Jurkat, Clone E6-1 (cell line): Measurements from ENCODE around the gene FBXO5.
A peak's percentile ranks its signal among the peaks of the same experiment; 100 is the strongest.
"Not testable (repeated sequence)": the region's sequence is repeated elsewhere in the genome, so short reads cannot be mapped to it uniquely, and the experiment has no call there.

Experiments
- DNase-seq: peaks from one replicate; pipeline ENCODE4 v3.0.0-alpha.2; 2011; ENCODE audit warnings: low read depth, low spot score
- H3K4me3 ChIP-seq: 2 replicates; pipeline ENCODE4 v1.5.1; 2011; ENCODE audit warnings: mild to moderate bottlenecking, low read length, control low read depth, moderate library complexity

The FBXO5 gene

DNA sequence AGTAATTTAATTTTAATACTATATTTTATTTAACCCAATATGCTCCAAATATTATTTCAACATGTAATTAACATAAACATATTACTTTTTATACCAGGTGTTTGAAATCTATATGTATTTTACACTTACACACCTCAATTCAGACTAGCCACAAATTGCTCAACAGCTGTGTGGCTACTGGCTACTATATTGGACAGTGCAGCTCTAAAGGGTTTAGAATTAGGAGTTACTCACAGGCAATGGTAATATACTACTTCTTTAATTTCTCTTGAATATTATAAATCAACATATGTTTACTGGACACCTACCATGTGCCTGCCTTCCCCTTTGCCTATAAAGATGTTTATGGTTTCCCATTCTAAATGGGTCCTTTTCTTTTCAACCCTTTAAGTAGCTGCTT, 17.4 kb upstream of the FBXO5 start:
- DNase-seq = no peak
- no peak overlapping the region for H3K4me3 ChIP-seq

DNA sequence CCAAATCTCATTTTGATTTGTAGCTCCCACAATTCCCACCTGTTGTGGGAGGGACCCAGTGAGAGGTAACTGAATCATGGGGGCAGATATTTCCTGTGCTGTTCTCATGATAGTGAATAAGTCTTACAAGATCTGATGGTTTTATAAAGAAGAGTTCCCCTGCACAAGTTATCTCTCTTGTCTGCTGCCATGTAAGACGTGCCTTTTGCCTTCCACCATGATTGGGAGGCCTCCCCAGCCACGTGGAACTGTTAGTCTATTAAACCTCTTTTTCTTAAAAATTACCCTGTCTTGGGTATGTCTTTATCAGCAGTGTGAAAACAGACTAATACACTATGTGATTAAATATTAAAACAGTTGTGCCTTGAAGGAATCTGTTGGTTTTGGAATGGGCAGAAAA, 16.7 kb upstream of the FBXO5 start:
- DNase-seq, H3K4me3 ChIP-seq: not testable (repeated sequence)

DNA sequence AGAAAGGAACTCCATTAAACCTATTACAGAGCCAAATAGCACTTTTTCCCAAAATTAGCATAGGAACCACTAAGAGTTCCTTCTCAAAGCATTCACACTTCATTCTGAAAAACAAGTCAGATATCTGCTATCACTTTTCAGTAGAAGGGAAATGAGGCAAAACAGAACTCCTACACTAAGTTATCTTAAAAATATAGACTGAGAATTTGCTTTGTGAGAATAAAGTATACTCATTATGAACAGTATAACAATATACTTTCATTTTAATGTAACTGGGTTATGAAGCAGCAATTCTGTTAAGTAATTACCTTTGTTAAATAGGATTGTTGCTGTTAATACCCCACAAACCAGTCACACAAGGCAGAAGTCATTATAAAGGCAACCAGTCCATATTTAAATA, 11.0 kb upstream of the FBXO5 start:
- H3K4me3 ChIP-seq = no peak overlapping the region
- no peak for DNase-seq

DNA sequence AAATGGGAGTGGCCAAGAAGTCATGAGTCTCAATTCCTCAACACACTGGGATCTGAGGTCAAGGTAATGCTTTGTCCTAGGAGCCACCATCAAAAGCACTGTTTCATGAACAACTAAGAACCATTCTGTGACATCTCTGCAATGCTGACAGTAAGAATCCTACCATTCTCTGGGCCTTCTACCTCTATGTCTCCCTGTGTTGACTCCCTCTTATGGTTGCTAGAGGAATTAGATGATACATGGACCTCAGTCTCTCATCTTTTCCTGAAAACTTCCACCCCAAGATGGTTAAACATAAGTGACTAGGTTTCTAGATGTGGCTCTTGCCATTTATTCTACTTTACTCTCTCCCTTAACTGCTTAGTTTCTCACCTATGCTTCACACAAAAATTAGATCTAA, 10.6 kb upstream of the FBXO5 start:
- DNase-seq = no peak

DNA sequence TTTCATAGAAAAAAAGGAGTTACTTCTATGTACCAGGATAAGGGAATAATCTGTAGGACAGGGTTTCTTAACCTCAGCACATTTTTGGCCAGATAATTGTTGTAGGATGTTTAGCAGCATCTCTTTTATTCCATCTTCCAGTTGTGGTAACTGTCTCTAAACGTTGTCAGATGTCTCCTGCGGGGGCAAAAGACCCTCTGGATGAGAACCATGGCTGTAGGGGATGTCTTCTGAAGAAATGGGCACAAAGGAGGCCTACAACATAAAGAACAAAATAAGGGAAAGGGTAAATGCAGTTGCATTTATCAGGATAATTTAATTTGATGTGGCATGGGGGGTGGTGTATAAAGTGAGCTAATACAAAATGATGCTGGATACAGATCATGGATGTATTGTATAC, 4.1 kb upstream of the FBXO5 start:
- DNase-seq = no peak
- H3K4me3 ChIP-seq = no peak overlapping the region

More for the DNA sequence above, 10.6 kb upstream of the FBXO5 start:
- no peak overlapping the region for H3K4me3 ChIP-seq

DNA sequence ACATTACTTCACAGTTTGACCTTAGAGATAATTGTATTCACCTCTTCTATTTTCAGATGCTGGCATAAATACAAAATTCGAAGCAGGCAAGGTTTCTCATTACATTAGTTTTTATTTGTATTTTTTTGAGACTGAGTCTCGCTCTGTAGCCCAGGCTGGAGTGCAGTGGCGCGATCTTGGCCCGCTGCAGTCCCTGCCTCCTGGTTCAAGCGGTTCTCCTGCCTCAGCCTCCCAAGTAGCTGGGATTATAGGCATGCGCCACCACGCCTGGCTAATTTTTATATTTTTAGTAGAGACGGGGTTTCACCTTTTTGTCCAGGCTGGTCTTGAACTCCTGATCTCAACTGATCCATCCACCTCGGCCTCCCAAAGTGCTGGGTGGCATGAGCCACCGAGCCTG, 2.5 kb upstream of the FBXO5 start:
- peak overlapping the region; percentile 68 for H3K4me3 ChIP-seq
- not testable (repeated sequence) for DNase-seq

DNA sequence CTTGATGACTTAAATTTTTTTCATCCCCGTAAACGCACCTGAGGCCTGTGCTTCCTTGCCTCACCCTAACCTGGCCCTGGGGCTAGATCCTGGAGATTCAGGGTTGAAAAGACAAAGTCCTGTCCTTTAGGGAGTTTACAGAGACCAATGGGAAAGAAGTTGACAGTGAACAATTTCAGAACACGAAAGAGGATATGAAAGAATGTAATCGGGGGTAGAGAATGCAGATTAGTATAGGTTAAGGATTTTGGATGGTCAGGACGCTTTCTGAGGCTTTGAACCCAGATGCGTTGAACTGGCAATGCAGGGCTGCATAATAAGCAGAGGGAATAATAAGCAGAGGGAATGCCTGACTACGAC, 1.7 kb upstream of the FBXO5 start:
- H3K4me3 ChIP-seq = peak overlapping the region; percentile 68
- no peak for DNase-seq

DNA sequence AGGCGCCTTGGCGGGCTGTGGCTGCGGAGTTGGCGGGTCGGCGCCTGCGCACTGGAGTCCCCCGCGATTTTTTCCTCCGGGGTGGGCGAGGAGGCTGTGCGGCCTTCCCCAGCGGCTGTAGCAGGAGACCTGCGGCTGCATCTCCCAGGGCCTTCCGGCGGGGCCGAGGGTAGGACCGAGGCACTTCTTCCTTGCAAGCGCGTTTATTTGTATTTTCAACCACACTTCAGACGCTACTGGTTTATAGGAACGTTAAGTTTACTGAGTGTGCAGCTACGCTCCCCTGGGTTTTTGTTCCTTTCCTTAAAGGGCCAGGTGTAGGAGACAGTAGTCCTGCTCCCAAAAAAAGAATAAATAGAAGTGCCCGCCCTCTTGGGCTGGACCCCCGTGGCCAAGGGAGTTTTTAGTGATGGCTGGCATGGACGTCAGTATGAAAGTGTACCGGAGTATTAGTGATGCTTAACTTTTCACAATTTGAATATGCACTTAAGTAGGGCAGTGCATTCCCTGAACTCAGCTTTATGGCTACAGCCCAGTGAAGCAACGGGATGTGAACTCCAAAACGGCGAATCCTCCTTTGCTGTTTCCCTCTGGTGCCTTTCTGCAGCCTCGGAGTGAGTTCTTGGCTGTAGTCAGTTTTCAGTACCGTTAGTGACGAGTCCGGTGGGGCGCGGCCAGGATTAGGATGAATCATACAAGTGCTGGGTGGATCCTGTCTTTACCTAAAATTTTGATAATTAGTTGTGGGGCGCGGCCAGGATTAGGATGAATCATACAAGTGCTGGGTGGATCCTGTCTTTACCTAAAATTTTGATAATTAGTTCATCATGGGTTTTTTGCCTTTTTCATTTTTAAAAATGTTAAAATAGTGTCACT, 1.0 kb upstream of the FBXO5 start:
- H3K4me3 ChIP-seq = peak overlapping the region; percentile 68
- DNase-seq = peak; percentile 36

DNA sequence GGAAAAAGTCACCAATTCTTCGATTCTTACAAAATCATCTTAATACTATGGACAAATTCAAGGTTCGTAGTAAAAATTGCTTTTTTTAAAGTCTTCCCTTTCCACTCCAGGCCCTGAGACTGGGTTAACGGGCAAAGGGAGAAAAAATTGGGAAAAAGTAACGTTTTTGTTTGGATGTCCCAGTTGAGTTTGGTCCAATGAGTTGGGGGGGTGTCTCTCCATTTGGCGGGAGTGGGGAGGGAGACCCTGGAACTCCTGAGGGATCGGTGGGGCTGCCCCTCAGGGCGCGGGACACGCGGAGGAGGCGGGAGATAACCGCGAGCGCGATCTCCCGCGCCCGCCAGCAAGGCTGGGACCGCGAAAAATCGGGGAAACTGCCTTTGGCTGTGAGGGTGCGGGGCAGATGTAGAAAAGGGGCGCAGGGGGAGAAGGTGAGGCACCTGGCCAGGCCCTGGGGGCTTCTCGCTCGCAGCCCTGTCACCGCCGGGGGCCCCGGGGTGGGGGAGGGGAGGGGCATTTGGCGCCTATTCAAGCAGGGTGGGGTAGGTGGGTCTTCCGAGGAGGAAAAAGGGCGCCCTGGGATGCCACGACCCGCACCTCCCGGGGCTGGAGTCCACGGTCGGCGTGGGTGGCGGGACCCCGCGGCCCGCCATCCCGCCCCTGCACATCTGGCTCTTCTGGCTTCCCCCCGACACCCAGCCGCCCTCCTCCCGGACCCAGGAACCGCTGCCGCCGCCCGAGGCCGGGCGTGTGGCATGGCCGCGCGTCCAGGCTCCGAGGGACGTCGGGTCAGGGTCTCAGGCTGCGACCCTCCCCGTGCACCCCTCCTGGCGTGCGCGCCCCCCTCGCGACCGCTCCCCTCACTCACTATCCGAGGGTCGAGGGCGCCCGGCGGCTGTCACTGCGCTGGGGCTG, 595 bp downstream of the FBXO5 start:
- H3K4me3 ChIP-seq = peak overlapping the region; percentile 85
- DNase-seq = no peak

DNA sequence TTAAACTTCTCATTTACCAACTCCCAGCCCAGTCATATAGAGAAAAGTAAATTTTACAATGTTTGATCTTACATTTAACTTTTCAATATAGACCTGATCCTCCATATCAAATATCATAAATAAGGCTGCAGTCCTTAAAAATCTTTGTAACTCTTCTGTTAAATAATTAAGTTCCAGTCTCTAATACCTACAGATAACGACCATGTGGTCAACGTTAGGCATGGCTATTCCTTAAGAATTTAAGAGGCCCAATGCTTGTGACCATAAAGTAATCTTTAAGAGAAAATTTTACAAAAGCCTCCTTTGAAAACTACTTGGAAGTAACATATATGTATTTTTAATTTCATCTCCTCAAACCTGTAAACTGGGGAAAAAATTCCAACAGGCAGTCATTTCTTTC, 1.6 kb downstream of the FBXO5 start:
- H3K4me3 ChIP-seq = peak overlapping the region; percentile 85
- no peak for DNase-seq

DNA sequence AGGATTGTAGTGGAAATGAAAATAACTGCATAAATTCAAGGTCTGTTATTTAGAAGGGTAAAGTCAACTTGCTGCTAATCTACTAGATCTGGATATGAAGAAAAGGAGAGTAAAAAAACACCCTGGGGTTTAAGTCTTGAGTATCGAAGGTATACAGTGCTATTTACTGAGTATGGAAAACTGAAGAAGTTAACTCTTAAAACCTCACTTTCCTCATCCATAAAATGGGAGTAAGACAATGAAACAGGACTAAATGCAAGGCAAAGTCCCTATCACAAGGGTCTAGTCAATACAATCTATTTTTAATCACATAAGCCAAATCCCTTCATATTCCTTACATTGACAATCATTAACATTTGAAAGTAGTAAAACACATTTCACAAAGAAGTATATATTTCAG, 2.2 kb downstream of the FBXO5 start:
- peak overlapping the region; percentile 85 for H3K4me3 ChIP-seq
- DNase-seq = no peak

DNA sequence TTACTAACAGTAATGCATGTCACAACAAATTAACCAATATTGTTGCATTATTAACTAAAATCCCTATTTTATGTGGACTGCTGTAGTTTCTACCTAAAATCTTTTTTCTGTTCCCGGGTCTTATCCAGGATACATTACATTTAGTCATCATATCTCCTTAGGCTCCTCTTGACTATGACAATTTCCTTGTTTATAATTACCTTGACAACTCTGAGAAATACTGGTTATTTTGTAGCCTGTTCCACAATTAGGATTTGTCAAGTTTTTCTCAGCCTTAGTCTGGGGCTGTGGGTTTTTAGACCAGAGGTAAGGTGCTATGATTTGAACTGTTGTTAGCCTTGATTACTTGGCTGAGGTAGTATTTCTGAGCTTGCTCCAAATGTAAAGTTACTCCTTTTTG, 3.7 kb downstream of the FBXO5 start:
- DNase-seq = no peak
- no peak overlapping the region for H3K4me3 ChIP-seq

DNA sequence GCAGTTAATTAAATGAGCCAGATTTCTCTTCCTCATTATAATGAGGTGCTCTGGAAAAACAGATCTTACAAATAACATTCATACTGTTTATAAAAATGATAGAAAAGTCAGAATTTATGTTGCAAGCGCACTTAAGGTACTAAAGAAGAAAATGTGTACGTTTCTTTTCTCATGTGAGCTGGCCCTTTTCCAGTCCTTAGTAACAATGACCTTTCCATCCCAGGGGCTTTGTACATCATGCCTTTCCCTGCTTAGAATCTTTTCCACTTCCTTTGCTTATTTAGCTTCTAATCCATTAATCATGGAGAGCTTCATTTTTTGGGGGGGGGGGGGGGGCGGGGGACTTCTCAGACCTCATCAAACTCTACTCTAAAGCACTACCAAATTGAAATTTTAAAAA, 4.8 kb downstream of the FBXO5 start:
- H3K4me3 ChIP-seq = no peak overlapping the region
- no peak for DNase-seq

DNA sequence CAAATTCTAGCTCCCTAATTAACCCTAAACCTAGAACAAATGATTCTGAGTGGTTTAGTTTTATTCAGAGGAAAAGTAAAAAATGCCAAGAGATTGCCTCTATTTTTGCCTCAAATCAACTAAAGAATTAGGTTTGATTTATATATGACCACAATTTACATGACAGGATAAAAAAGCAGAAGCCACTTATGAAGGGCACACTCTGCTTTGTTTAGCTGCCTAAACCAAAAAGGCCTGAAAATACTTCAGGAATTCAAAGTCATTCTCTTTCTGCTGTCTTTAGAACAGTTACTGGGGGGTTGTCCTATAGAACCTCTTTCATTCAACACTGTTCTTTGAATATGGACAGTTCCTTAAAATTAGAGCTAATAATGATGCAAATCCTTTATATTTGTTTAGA, 5.3 kb downstream of the FBXO5 start:
- H3K4me3 ChIP-seq = no peak overlapping the region
- DNase-seq = no peak

DNA sequence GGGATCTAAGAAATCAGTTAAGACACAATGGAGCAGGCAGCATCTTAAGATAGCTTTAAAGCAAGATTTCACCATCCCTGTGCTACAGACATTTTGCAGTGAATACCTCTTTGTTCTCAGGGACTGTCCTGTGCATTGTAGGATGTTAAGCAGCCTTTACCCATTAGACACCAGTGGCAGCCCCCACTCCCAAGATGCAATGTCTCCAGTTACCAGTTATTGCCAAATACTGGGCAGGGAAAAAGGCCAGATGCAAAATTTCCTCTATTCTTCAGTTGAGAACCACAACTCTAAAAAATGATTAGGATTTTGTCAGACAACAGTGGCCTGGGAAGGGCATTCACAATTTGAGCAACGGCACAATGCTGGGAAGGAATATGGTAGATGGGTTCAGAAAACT, 6.1 kb downstream of the FBXO5 start:
- DNase-seq = no peak
- no peak overlapping the region for H3K4me3 ChIP-seq

DNA sequence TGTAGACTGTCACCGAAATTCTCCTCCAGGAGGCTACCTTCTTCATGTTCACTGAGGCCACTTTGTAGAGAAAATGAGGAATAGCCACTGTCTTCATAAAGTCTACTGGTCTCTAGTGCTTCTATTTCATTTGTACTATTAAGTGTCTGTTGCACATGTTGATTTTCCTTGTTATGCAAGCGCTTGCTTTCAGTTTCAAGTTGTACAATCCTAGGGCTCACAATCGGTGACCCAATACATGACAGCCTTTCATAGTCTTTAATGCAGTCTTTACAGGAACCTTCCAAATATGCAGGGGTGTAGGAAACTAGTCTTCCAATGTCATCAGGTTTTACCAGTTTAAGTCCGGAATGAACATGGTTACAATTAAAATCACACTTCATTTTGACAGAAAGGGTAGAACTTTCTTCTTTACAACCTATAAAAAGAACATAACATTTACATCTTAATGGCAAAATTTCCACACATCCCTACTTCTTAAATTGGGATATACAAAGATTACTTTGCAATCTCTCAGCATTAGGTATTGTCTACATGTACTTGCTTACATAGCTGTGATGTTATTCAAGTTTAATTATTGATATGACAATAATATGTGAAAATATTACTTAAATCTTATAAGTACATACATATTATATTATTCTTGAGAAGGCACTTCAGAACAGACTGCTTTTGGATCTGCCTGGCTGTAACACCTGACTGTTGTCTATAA, 7.5 kb downstream of the FBXO5 start:
- DNase-seq = no peak
- no peak overlapping the region for H3K4me3 ChIP-seq

DNA sequence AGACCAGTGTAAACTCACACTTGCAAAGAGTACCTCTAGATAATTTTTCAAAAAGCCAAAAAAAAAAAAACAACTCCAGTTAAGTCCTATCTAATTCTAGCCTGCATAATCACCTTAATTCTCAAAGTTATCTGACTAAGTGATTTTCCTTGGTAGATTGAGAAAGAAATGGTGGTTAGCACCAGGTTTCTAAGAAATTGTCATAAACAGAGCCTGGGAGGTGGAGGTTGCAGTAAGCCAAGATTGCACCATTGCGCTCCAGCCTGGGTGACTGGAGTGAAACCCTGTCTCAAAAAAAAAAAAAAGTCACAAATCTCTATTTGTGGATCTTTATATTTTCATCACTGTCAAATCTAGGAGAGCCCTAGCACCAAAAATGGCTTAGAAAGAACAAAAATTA, 8.9 kb downstream of the FBXO5 start:
- no peak overlapping the region for H3K4me3 ChIP-seq
- DNase-seq = no peak

DNA sequence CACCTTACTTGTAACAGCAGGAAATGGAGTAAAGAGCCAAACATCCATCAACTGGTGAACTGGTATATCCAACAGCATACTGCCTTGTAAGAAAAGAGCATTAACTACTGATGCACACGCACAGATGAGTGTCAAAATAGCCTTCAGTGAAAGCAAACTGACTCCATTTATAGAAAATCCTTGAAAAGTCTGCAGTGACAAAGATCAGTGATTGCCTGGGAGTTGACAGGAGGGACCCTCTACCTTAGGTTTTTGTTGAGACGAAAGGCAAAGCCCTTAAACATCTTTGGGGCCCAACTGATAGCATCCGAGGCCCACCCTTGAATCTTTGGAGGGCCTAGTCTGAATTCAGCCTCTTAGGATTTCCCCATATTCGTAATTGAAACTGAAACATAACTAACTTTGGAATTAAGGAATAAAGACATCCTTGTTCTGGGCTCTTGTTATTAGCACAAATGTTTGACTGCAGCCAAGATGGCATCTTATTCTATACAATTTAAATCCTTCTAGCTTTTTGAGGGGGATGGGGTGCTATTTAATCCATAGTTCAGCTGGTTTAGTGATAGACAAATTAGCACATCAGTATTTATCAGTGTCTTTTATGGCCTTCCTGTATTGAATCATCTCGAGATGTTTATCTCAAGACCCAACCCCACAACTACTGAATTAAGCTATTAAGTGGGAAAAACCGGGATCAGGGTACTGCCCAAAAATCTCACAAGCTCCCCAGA, 13.0 kb downstream of the FBXO5 start:
- no peak for DNase-seq
- no peak overlapping the region for H3K4me3 ChIP-seq
